Endothelial cell of umbilical vein (primary cell): ENCODE data around the gene CWC27. TPM values are rescaled to one million over a fixed set of nuclear protein-coding genes. Genes with fewer than 3 reads are reported as not detected.

Source experiments
- BruUV-seq: library from RNA; stranded (reverse); fragments of 400-500 nt; replicated peaks from 2 replicates; lab custom pipeline; 2021; lab: Mats Ljungman, UMichigan
- CTCF ChIA-PET: fragments of 300-600, 350-600 bp; sonication (Branson Sonifier 250); formaldehyde crosslinking; loops from one replicate; lab custom pipeline; 2021; ENCODE audit warnings: antibody characterized with exemption, inconsistent platforms; lab: Charles Lee
- POLR2A ChIA-PET: fragments of 300-600, 350-600 bp; sonication (Branson Sonifier 250); formaldehyde crosslinking; loops from one replicate; lab custom pipeline; 2021; ENCODE audit warnings: antibody characterized with exemption, inconsistent platforms; lab: Charles Lee
- DNase-seq: peaks from one replicate; pipeline ENCODE4 v3.0.0-alpha.2; 2011; ENCODE audit warnings: low read depth, low spot score
- FAIRE-seq: peaks from 2 replicates; lab custom pipeline; 2011; peaks lifted over from hg19 to GRCh38; lab: Jason Lieb, UNC
- H2AFZ ChIP-seq: 2 replicates; pipeline ENCODE4 v1.6.0; 2012; ENCODE audit warnings: low read depth, low read length, control low read depth, inconsistent platforms
- H3K27ac ChIP-seq: 2 replicates; pipeline ENCODE4 v1.5.1; 2011; ENCODE audit warnings: low read depth, mild to moderate bottlenecking, control low read depth, low read length, moderate library complexity; ENCODE audit not compliant: insufficient read depth
- H3K27me3 ChIP-seq, 2 experiments: 2 replicates each; pipeline versions ENCODE4 v1.6.0 to v1.6.1; 2011; ENCODE audit warnings: low read length in 2 of 2, mixed read lengths in 1 of 2; ENCODE audit not compliant: control insufficient read depth in 2 of 2, insufficient read depth in 2 of 2
- H3K36me3 ChIP-seq, 2 experiments: 2 replicates in 1 of 2; 3 replicates in 1 of 2; pipeline ENCODE4 v1.5.1; 2011; ENCODE audit warnings: low read length in 2 of 2, mild to moderate bottlenecking in 1 of 2, moderate library complexity in 1 of 2; ENCODE audit not compliant: control insufficient read depth in 2 of 2, insufficient read depth in 2 of 2; ENCODE audit errors: extremely low read depth in 1 of 2
- H3K4me1 ChIP-seq: 3 replicates; pipeline ENCODE4 v1.5.1; 2011; ENCODE audit warnings: mild to moderate bottlenecking, low read length; ENCODE audit not compliant: control insufficient read depth, insufficient read depth; ENCODE audit errors: extremely low read depth
- H3K4me2 ChIP-seq: 2 replicates; pipeline ENCODE4 v1.6.1; 2011; ENCODE audit warnings: low read length, control low read depth, mixed read lengths; ENCODE audit not compliant: insufficient read depth
- H3K4me3 ChIP-seq, 3 experiments: fragments of 200-600 bp in 1 of 3; sonication (generic), shearing (Covaris generic) in 1 of 3; replicated peaks in 1 of 3; 2 replicates each; pipeline ENCODE4 v1.5.1; 2011 to 2016; ENCODE audit warnings: control low read depth in 3 of 3, low read length in 3 of 3, mild to moderate bottlenecking in 2 of 3, inconsistent platforms in 1 of 3, low read depth in 1 of 3, moderate library complexity in 1 of 3; ENCODE audit not compliant: insufficient read depth in 1 of 3
- H3K79me2 ChIP-seq: 2 replicates; pipeline ENCODE4 v1.6.0; 2012; ENCODE audit warnings: low read length, inconsistent platforms; ENCODE audit not compliant: control insufficient read depth, insufficient read depth
- H3K9ac ChIP-seq: replicated peaks from 2 replicates; pipeline ENCODE3; 2011; ENCODE audit warnings: low read length, control low read depth; ENCODE audit not compliant: insufficient read depth; ENCODE audit errors: extremely low read depth
- H3K9me1 ChIP-seq: replicated peaks from 3 replicates; pipeline ENCODE4 v1.6.0; 2011; ENCODE audit warnings: mild to moderate bottlenecking, low read length; ENCODE audit not compliant: control insufficient read depth, insufficient read depth; ENCODE audit errors: extremely low read depth
- H3K9me3 ChIP-seq: replicated peaks from 2 replicates; pipeline ENCODE4 v1.5.1; 2012; ENCODE audit warnings: low read length, inconsistent platforms; ENCODE audit not compliant: control insufficient read depth, insufficient read depth
- H4K20me1 ChIP-seq: replicated peaks from 2 replicates; pipeline ENCODE3; 2011; ENCODE audit warnings: mild to moderate bottlenecking, low read length; ENCODE audit not compliant: control insufficient read depth, insufficient read depth; ENCODE audit errors: extremely low read depth
- CTCF ChIP-seq, 2 donors: IDR thresholded peaks; 1 replicate in 1 of 2; 2 replicates in 1 of 2; pipeline ENCODE4 v1.5.1; 2011; ENCODE audit warnings: low read length in 2 of 2, mild to moderate bottlenecking in 2 of 2, moderate library complexity in 2 of 2, control low read depth in 1 of 2, inconsistent platforms in 1 of 2, low read depth in 1 of 2; ENCODE audit not compliant: insufficient read depth in 1 of 2; ENCODE audit errors: extremely low read depth in 1 of 2
- EZH2 ChIP-seq: IDR thresholded peaks from 2 replicates; pipeline ENCODE4 v1.6.1; 2012; ENCODE audit warnings: borderline replicate concordance, low read depth, mild to moderate bottlenecking, moderate library complexity, low read length, inconsistent platforms; ENCODE audit not compliant: severe bottlenecking
- FOS ChIP-seq: IDR thresholded peaks from 2 replicates; pipeline ENCODE4 v1.6.1; 2011; ENCODE audit warnings: mild to moderate bottlenecking, low read length, moderate library complexity, borderline replicate concordance; ENCODE audit not compliant: insufficient read depth
- GATA2 ChIP-seq: IDR thresholded peaks from 2 replicates; pipeline ENCODE4 v1.7.0; 2011; ENCODE audit warnings: low read depth, mild to moderate bottlenecking, moderate library complexity, mixed read lengths, low read length; ENCODE audit not compliant: insufficient read length, insufficient read depth
- JUN ChIP-seq: IDR thresholded peaks from 2 replicates; pipeline ENCODE4 v1.6.1; 2011; ENCODE audit warnings: borderline replicate concordance, low read depth; ENCODE audit not compliant: insufficient read length, insufficient read depth
- MAX ChIP-seq: IDR thresholded peaks from 2 replicates; pipeline ENCODE4 v1.6.1; 2011; ENCODE audit not compliant: insufficient read depth, insufficient read length
- MYC ChIP-seq: IDR thresholded peaks from one replicate; pipeline ENCODE4 v1.6.1; 2011; ENCODE audit warnings: mild to moderate bottlenecking, low read depth, low read length
- POLR2A ChIP-seq: IDR thresholded peaks from 2 replicates; pipeline ENCODE4 v1.6.1; 2012; ENCODE audit warnings: low read depth, mild to moderate bottlenecking, control low read depth, low read length
- POLR2AphosphoS5 ChIP-seq: IDR thresholded peaks from 2 replicates; pipeline ENCODE4 v1.6.1; 2012; ENCODE audit warnings: low read depth, mild to moderate bottlenecking, control low read depth, low read length, moderate library complexity; ENCODE audit not compliant: insufficient read depth
- dilution Hi-C: fragments of 300-500 bp; cut with MboI; formaldehyde crosslinking; loops from one replicate; pipeline ENCODE4 v1.15.0; 2019; ENCODE audit warnings: low sequenced_read_pairs; ENCODE audit not compliant: extremely low pct_ligation_motif_present
- intact Hi-C: fragments of 100-400 bp; cut with micrococcal nuclease; formaldehyde crosslinking; loops from one replicate; pipeline ENCODE4 v1.10.0; 2022
- polyA plus RNA-seq, 4 experiments: library from polyadenylated mRNA; depleted of rRNA in 3 of 4; stranded (reverse) in 3 of 4; unstranded in 1 of 4; fragments of >200 nt; gene quantifications; 2 replicates each; pipeline versions ENCODE4 v1.2.1 to v1.2.3, GENCODE V29; 2011 to 2012; ENCODE audit warnings: missing spikeins in 1 of 4
- total RNA-seq: library from RNA; stranded (reverse); gene quantifications from 2 replicates; pipeline ENCODE4 v1.2.3, GENCODE V29; 2021

CWC27 gene
- total and polyA plus RNA-seq, 2 donors (not counting 3 experiments of a cell fraction or from before 2014, with no cell fraction given) = 11.9 to 23.8 TPM

- Histone ChIP-seq H3K9ac (no peak overlapping the region), H4K20me1 (no peaks in the 10 kb centered on the region), H3K9me1 (no peaks in the 10 kb centered on the region), H3K27ac (no peak overlapping the region), H3K4me3 (no peak overlapping the region), H3K27me3 (no peaks in the 10 kb centered on the region), H3K4me1 (no peaks in the 10 kb centered on the region), H2AFZ (no peak overlapping the region), H3K9me3 (no peaks in the 10 kb centered on the region), H3K36me3 (no peaks in the 10 kb centered on the region), H3K79me2 (no peaks in the 10 kb centered on the region), H3K4me2 (no peak overlapping the region)
- no peak for TF ChIP-seq FOS
- no peak for TF ChIP-seq POLR2AphosphoS5
- TF ChIP-seq CTCF (IDR thresholded peaks at IDR 0.05; ENCODE audit: extremely low read depth in 1 of 2, insufficient read depth in 1 of 2, low read depth in 1 of 2, low read length in 2 of 2) = no peak
- TF ChIP-seq POLR2A = no peak
- TF ChIP-seq JUN = no peak
- no peak for TF ChIP-seq MYC
- no peak for TF ChIP-seq EZH2
- no peak for TF ChIP-seq MAX
- no peak for TF ChIP-seq GATA2
- DNase-seq = no peak
- no TSS peak for BruUV-seq
- ChIA-PET CTCF (no interaction called here), POLR2A (no interaction called here)
- intact Hi-C loops = no loop called here
- dilution Hi-C loops = no loop called here
- no peak for FAIRE-seq
Observed at GRCh38 chr5:64899838-64900237, 131.1 kb downstream of the CWC27 start.
